Stimulated activated naive CD8-positive, alpha-beta T cell treated with anti-CD3 and anti-CD28 coated beads, Interleukin-15, Interleukin-2, amounts not matched to agents 100 U/mL and 50 U/mL, for 24 hours (primary cell): ENCODE measurements around the gene MECR.

ENCODE experiments used
- ATAC-seq: fragments of 150-1000 bp; cut with Tn5 transposase; one replicate; pipeline ENCODE4 v1.10.0; 2021
- DNase-seq: peaks from one replicate; pipeline ENCODE4 v3.0.0; 2021

Gene MECR

GRCh38 chr1:29230553-29231378, at the start of gene MECR:
Gene MECR (minus strand): TSS chr1:29230934. CDS start chr1:29230906, 28 bp downstream.
- peak; percentile 99 for ATAC-seq
- DNase-seq: peak; percentile 98

GRCh38 chr1:29279951-29280391, 49.2 kb upstream of the MECR start:
- DNase-seq (no peak), ATAC-seq (no peak)

GRCh38 chr1:29279406-29279805, 48.7 kb upstream of the MECR start:
- ATAC-seq (no peak), DNase-seq (no peak)

GRCh38 chr1:29278124-29278523, 47.4 kb upstream of the MECR start:
- ATAC-seq (no peak), DNase-seq (no peak)

- DNase-seq (no peak), ATAC-seq (no peak)
Measured at GRCh38 chr1:29275435-29275834, 44.7 kb upstream of the MECR start.

GRCh38 chr1:29272147-29272907, 41.6 kb upstream of the MECR start:
- DNase-seq (no peak), ATAC-seq (no peak)

GRCh38 chr1:29271724-29272123, 41.0 kb upstream of the MECR start:
- ATAC-seq: no peak
- DNase-seq: no peak

GRCh38 chr1:29270929-29271521, 40.3 kb upstream of the MECR start:
- ATAC-seq: no peak
- no peak for DNase-seq

- no peak for ATAC-seq
- no peak for DNase-seq
Measured at GRCh38 chr1:29269382-29269781, 38.6 kb upstream of the MECR start.

- DNase-seq: no peak
- no peak for ATAC-seq
Measured at GRCh38 chr1:29267321-29268070, 36.8 kb upstream of the MECR start.

- DNase-seq: no peak
- ATAC-seq: no peak
Measured at GRCh38 chr1:29266912-29267311, 36.2 kb upstream of the MECR start.

- ATAC-seq (no peak), DNase-seq (no peak)
Measured at GRCh38 chr1:29264773-29265389, 34.1 kb upstream of the MECR start.

- DNase-seq (no peak), ATAC-seq (no peak)
Measured at GRCh38 chr1:29260531-29260930, 29.8 kb upstream of the MECR start.

GRCh38 chr1:29259802-29260441, 29.2 kb upstream of the MECR start:
- ATAC-seq (peak; percentile 41), DNase-seq (peak; percentile 60)

GRCh38 chr1:29258976-29259801, 28.5 kb upstream of the MECR start:
- DNase-seq (no peak), ATAC-seq (peak; percentile 32)

- ATAC-seq: no peak
Measured at GRCh38 chr1:29258189-29258975, 27.6 kb upstream of the MECR start.

GRCh38 chr1:29256979-29257804, 26.5 kb upstream of the MECR start:
- ATAC-seq (no peak), DNase-seq (no peak)

More at GRCh38 chr1:29258189-29258975, 27.6 kb upstream of the MECR start:
- no peak for DNase-seq

GRCh38 chr1:29256394-29256793, 25.7 kb upstream of the MECR start:
- ATAC-seq (no peak), DNase-seq (no peak)
